Smooth muscle cell (in vitro differentiated cells): ENCODE data around the gene EN2. TPM values are rescaled to one million over a fixed set of nuclear protein-coding genes. Genes with fewer than 3 reads are reported as not detected.

Source experiments
- DNase-seq: peaks from one replicate; lab custom pipeline; 2025; ENCODE audit not compliant: unreplicated experiment; lab: John Stamatoyannopoulos, UW
- H2AFZ ChIP-seq: fragments of 200-600 bp; sonication (generic); 2 replicates; pipeline ENCODE4 v1.6.0; 2016; ENCODE audit warnings: antibody characterized with exemption, low read depth, mild to moderate bottlenecking
- H3F3A ChIP-seq: fragments of 200-600 bp; sonication (generic); 2 replicates; pipeline ENCODE4 v1.6.0; 2017; ENCODE audit warnings: antibody characterized with exemption, low read depth
- H3K27ac ChIP-seq: fragments of 200-600 bp; sonication (generic); 2 replicates; pipeline ENCODE4 v1.5.1; 2016; ENCODE audit warnings: low read depth, mild to moderate bottlenecking
- H3K27me3 ChIP-seq: fragments of 200-600 bp; sonication (generic); 2 replicates; pipeline ENCODE4 v1.6.1; 2016; ENCODE audit warnings: low read depth, mild to moderate bottlenecking
- H3K36me3 ChIP-seq: fragments of 200-600 bp; sonication (generic); 2 replicates; pipeline ENCODE4 v1.5.1; 2016; ENCODE audit warnings: low read depth
- H3K4me1 ChIP-seq: fragments of 200-600 bp; sonication (generic); 2 replicates; pipeline ENCODE4 v1.5.1; 2016; ENCODE audit warnings: low read depth
- H3K4me2 ChIP-seq: fragments of 200-600 bp; sonication (generic); 2 replicates; pipeline ENCODE4 v1.6.0; 2016; ENCODE audit warnings: mild to moderate bottlenecking
- H3K4me3 ChIP-seq: fragments of 200-600 bp; sonication (generic); 2 replicates; pipeline ENCODE4 v1.5.1; 2016; ENCODE audit warnings: mild to moderate bottlenecking
- H3K79me2 ChIP-seq: fragments of 200-600 bp; sonication (generic); 2 replicates; pipeline ENCODE4 v1.6.0; 2016; ENCODE audit warnings: low read depth, mild to moderate bottlenecking
- H3K9ac ChIP-seq: fragments of 200-600 bp; sonication (generic); 2 replicates; pipeline ENCODE4 v1.6.0; 2016; ENCODE audit warnings: low read depth
- H3K9me3 ChIP-seq: fragments of 200-600 bp; sonication (generic); replicated peaks from 2 replicates; pipeline ENCODE4 v1.5.1; 2016; ENCODE audit warnings: low read depth
- H4K20me1 ChIP-seq: fragments of 200-600 bp; sonication (generic); 2 replicates; pipeline ENCODE4 v1.6.0; 2016; ENCODE audit warnings: low read depth
- WGBS: methylation state at CpG from one replicate; pipeline ENCODE4 v1.1.7; 2016; ENCODE audit warnings: low lambda C conversion rate; 5-methylcytosine and 5-hydroxymethylcytosine counted together
- polyA plus RNA-seq: library from polyadenylated mRNA; unstranded; fragments of >200 nt; fragmentation: Nextera tagmentation; extraction: Ambion mirVana; gene quantifications from 2 replicates; pipeline ENCODE4 v1.2.1, GENCODE V29; 2016
- total RNA-seq: library from RNA; depleted of rRNA; stranded (reverse); fragments of >200 nt; gene quantifications from 2 replicates; pipeline ENCODE4 v1.2.3, GENCODE V29; 2014
- TF ChIP-seq, protein P1 (sequence below): fragments of 200-600 bp; sonication (generic); IDR thresholded peaks from 2 replicates; pipeline ENCODE4 v1.5.1; 2017; ENCODE audit warnings: borderline replicate concordance, mild to moderate bottlenecking, antibody characterized with exemption; ENCODE audit not compliant: insufficient read depth, poor library complexity, severe bottlenecking

EN2 gene
- total and polyA plus RNA-seq, 2 experiments from 2014 or later = not detected

DNA sequence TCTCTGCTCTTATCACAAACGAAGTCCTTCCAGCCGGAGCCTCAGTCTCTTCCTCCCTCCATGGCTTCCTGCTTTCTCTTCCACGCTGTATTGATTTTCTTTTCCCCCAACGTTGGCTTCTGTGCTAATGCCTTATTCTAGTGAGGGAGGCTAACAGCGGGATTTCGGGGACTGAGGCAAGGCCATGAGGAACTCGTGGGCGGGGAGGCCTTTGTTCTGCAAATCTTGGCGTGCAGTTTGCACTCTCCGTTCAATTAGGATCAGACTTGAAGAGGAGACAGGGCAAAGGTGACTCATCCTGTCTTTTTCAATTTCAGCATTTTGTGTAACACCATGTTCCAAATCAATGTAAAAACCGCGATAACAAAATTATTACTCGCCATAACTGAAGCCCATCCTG, 25.3 kb downstream of the EN2 start:
- H3K4me1 ChIP-seq = no peaks in the 10 kb centered on the region
- WGBS = 35% methylated on average over 13 of the region's 13 CpGs
- DNase-seq = no peak
- peaks cover 9% of the 10 kb centered on the region for H3K27me3 ChIP-seq
- no peaks in the 10 kb centered on the region for H3F3A ChIP-seq
- no peak overlapping the region for H3K27ac ChIP-seq
- no peak overlapping the region for H3K4me3 ChIP-seq
- no peaks in the 10 kb centered on the region for H3K36me3 ChIP-seq
- no peak overlapping the region for H3K4me2 ChIP-seq
- no peaks in the 10 kb centered on the region for H3K79me2 ChIP-seq
- H3K9me3 ChIP-seq = no peaks in the 10 kb centered on the region
- H2AFZ ChIP-seq = no peak overlapping the region
- no peaks in the 10 kb centered on the region for H4K20me1 ChIP-seq
- TF ChIP-seq, protein P1, sequence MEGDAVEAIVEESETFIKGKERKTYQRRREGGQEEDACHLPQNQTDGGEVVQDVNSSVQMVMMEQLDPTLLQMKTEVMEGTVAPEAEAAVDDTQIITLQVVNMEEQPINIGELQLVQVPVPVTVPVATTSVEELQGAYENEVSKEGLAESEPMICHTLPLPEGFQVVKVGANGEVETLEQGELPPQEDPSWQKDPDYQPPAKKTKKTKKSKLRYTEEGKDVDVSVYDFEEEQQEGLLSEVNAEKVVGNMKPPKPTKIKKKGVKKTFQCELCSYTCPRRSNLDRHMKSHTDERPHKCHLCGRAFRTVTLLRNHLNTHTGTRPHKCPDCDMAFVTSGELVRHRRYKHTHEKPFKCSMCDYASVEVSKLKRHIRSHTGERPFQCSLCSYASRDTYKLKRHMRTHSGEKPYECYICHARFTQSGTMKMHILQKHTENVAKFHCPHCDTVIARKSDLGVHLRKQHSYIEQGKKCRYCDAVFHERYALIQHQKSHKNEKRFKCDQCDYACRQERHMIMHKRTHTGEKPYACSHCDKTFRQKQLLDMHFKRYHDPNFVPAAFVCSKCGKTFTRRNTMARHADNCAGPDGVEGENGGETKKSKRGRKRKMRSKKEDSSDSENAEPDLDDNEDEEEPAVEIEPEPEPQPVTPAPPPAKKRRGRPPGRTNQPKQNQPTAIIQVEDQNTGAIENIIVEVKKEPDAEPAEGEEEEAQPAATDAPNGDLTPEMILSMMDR = no peak
- H3K9ac ChIP-seq = no peak overlapping the region

DNA sequence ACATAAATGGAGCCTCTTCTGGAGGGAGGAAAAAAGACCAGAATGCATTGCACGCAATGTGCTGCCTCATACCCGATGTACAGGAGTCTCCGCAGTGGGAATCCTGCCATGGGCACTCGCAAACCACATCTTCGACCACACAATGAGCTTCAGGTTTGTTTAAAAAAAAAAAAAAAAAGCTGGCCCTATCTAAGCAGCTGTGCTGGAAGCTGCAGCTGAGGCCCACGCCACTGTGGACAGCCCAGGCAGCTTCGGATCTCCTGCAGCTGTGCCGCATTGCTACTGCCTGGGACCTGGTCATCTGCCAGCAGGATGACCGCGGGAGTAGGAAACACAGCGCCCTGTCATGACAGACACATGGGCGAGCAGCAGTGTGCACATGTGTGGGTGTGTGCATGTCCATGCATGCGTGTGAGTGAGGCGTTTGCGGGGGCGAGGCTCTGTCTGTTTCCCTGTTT, 26.0 kb downstream of the EN2 start:
- no peak for DNase-seq
- no peak overlapping the region for H3K27ac ChIP-seq
- H3F3A ChIP-seq = no peaks in the 10 kb centered on the region
- H4K20me1 ChIP-seq = no peaks in the 10 kb centered on the region
- H3K36me3 ChIP-seq = no peaks in the 10 kb centered on the region
- WGBS = 88% methylated on average over 16 of the region's 16 CpGs
- no peaks in the 10 kb centered on the region for H3K79me2 ChIP-seq
- peaks cover 9% of the 10 kb centered on the region for H3K27me3 ChIP-seq
- no peak overlapping the region for H3K9ac ChIP-seq
- H3K4me3 ChIP-seq = no peak overlapping the region
- H3K4me2 ChIP-seq = no peak overlapping the region
- no peaks in the 10 kb centered on the region for H3K9me3 ChIP-seq
- TF ChIP-seq, protein P1 = no peak
- H3K4me1 ChIP-seq = no peaks in the 10 kb centered on the region
- H2AFZ ChIP-seq = no peak overlapping the region

DNA sequence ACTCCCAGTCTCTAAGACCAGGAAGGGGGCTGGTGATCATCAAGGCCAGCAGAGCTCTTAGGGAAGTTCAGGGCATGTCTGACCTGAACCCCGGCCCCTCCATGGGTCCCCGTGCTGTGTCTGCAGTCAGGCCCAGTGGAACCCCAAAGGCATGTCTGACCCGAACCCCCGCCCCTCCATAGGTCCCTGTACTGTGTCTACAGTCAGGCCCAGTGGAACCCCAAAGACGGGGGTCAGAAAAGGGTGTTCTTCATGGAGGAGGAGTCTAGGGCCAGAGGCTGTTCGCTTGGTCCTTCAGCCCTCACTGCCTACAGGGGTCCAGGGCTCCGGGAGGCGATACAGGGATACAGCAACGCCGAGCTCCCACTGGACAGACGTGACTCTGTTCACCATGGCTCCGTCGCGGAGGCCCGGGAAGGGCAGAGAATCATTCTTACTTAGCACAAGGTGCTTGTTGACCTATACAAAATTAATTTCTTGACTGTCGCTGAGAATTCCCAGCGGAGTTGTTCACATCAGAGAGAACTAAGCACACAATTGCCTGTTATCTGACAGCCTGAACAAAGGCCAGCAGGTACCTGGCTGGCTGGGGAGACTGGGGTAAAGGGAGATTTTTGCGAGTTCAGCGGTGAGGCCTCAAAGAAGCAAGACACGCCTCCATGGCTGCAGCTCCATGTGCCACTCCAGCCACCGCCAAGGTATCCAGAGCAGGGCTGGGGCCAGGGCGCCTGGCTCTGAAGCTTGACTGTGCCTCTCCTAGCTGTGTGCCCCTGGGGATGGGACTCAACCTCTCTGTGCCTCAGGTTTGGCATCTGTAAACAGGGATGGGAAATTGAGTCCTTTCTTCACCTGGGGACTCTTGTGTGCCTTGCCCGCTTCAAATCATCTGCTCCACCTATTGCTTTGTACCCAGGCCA, 26.8 kb downstream of the EN2 start:
- no peak overlapping the region for H3K4me3 ChIP-seq
- no peak overlapping the region for H3K9ac ChIP-seq
- H3K4me2 ChIP-seq = no peak overlapping the region
- H3K79me2 ChIP-seq = no peaks in the 10 kb centered on the region
- TF ChIP-seq, protein P1 = no peak
- peaks cover 9% of the 10 kb centered on the region for H3K27me3 ChIP-seq
- H3K4me1 ChIP-seq = no peaks in the 10 kb centered on the region
- H3F3A ChIP-seq = no peaks in the 10 kb centered on the region
- H3K27ac ChIP-seq = no peak overlapping the region
- WGBS = 91% methylated on average over 23 of the region's 23 CpGs
- no peaks in the 10 kb centered on the region for H3K9me3 ChIP-seq
- H4K20me1 ChIP-seq = no peaks in the 10 kb centered on the region
- H2AFZ ChIP-seq = no peak overlapping the region
- DNase-seq = no peak
- H3K36me3 ChIP-seq = no peaks in the 10 kb centered on the region
